ENCODE data around the gene ADCY5. TPM values are rescaled to one million over a fixed set of nuclear protein-coding genes. Genes with fewer than 3 reads are reported as not detected.

Gene ADCY5
- polyA plus RNA-seq, 3 donors = not detected

- 89% methylated on average over 8 of the region's 8 CpGs for WGBS (ENCODE audit: insufficient coverage)
- H3K27me3 Mint-ChIP-seq (ENCODE audit: low read depth in 3 of 3) = peaks cover 5 to 12% (median 11%) of the 10 kb centered on the region in 3 donors
Measured at GRCh38 chr3:123321806-123322205, 127.1 kb downstream of the ADCY5 start.

GRCh38 chr3:123320221-123320620 is 128.7 kb downstream of the ADCY5 start:
- Histone ChIP-seq H3K27ac (ENCODE audit: low read depth in 1 of 2, low read length in 2 of 2) (no peak overlapping the region), H3K79me2 (ENCODE audit: insufficient read depth, low read length) (no peaks in the 10 kb centered on the region), H3K4me2 (replicated peaks; ENCODE audit: extremely low read depth, low read length, poor library complexity, severe bottlenecking) (no peak overlapping the region), H2AFZ (ENCODE audit: insufficient read depth, low read depth, low read length, poor library complexity, severe bottlenecking) (no peak overlapping the region), H3K4me3 (replicated peaks in 1 of 3; ENCODE audit: low read depth in 2 of 3, low read length in 3 of 3) (no peak overlapping the region), H3K9ac (ENCODE audit: insufficient read depth, low read length, poor library complexity, severe bottlenecking) (no peak overlapping the region), H3K27me3 (ENCODE audit: control insufficient read depth in 2 of 2, insufficient read depth in 2 of 2, low read length in 2 of 2) (no peaks in the 10 kb centered on the region), H3K4me1 (ENCODE audit: control insufficient read depth in 1 of 2, insufficient read depth in 2 of 2, low read length in 2 of 2) (no peaks in the 10 kb centered on the region), H4K20me1 (ENCODE audit: insufficient read depth, low read length) (no peaks in the 10 kb centered on the region), H3K9me3 (replicated peaks in 1 of 2; ENCODE audit: control insufficient read depth in 1 of 2, insufficient read depth in 1 of 2, low read length in 2 of 2) (no peaks in the 10 kb centered on the region), H3K36me3 (replicated peaks in 1 of 2; ENCODE audit: control insufficient read depth in 1 of 2, insufficient read depth in 2 of 2, low read length in 2 of 2) (no peaks in the 10 kb centered on the region)
- Mint-ChIP-seq H3K4me1 (no peaks in the 10 kb centered on the region), H3K27me3 (ENCODE audit: low read depth in 3 of 3) (peaks cover 5 to 15% (median 12%) of the 10 kb centered on the region in 3 donors), H3K9me3 (no peaks in the 10 kb centered on the region), H3K36me3 (no peaks in the 10 kb centered on the region), H3K27ac (no peak overlapping the region), H3K4me3 (no peak overlapping the region)
- TF ChIP-seq, protein P1, sequence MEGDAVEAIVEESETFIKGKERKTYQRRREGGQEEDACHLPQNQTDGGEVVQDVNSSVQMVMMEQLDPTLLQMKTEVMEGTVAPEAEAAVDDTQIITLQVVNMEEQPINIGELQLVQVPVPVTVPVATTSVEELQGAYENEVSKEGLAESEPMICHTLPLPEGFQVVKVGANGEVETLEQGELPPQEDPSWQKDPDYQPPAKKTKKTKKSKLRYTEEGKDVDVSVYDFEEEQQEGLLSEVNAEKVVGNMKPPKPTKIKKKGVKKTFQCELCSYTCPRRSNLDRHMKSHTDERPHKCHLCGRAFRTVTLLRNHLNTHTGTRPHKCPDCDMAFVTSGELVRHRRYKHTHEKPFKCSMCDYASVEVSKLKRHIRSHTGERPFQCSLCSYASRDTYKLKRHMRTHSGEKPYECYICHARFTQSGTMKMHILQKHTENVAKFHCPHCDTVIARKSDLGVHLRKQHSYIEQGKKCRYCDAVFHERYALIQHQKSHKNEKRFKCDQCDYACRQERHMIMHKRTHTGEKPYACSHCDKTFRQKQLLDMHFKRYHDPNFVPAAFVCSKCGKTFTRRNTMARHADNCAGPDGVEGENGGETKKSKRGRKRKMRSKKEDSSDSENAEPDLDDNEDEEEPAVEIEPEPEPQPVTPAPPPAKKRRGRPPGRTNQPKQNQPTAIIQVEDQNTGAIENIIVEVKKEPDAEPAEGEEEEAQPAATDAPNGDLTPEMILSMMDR (IDR thresholded peaks at IDR 0.05) = no peak
- 89% methylated on average over 4 of the region's 5 CpGs for WGBS (ENCODE audit: insufficient coverage)
- DNase-seq = no peak
- intact Hi-C loops (cut with micrococcal nuclease) = no loop called here

More at GRCh38 chr3:123321806-123322205, 127.1 kb downstream of the ADCY5 start:
- TF ChIP-seq, protein P1 (IDR thresholded peaks at IDR 0.05) = no peak
- Histone ChIP-seq H3K9ac (ENCODE audit: insufficient read depth, low read length, poor library complexity, severe bottlenecking) (no peak overlapping the region), H3K4me1 (ENCODE audit: control insufficient read depth in 1 of 2, insufficient read depth in 2 of 2, low read length in 2 of 2) (no peaks in the 10 kb centered on the region), H2AFZ (ENCODE audit: insufficient read depth, low read depth, low read length, poor library complexity, severe bottlenecking) (no peak overlapping the region), H3K79me2 (ENCODE audit: insufficient read depth, low read length) (no peaks in the 10 kb centered on the region), H3K4me2 (replicated peaks; ENCODE audit: extremely low read depth, low read length, poor library complexity, severe bottlenecking) (no peak overlapping the region), H3K36me3 (replicated peaks in 1 of 2; ENCODE audit: control insufficient read depth in 1 of 2, insufficient read depth in 2 of 2, low read length in 2 of 2) (no peaks in the 10 kb centered on the region), H3K4me3 (replicated peaks in 1 of 3; ENCODE audit: low read depth in 2 of 3, low read length in 3 of 3) (no peak overlapping the region), H3K27me3 (ENCODE audit: control insufficient read depth in 2 of 2, insufficient read depth in 2 of 2, low read length in 2 of 2) (no peaks in the 10 kb centered on the region), H4K20me1 (ENCODE audit: insufficient read depth, low read length) (no peaks in the 10 kb centered on the region), H3K27ac (ENCODE audit: low read depth in 1 of 2, low read length in 2 of 2) (no peak overlapping the region), H3K9me3 (replicated peaks in 1 of 2; ENCODE audit: control insufficient read depth in 1 of 2, insufficient read depth in 1 of 2, low read length in 2 of 2) (no peaks in the 10 kb centered on the region)
- Mint-ChIP-seq H3K9me3 (no peaks in the 10 kb centered on the region), H3K4me1 (no peaks in the 10 kb centered on the region), H3K27ac (no peak overlapping the region), H3K4me3 (no peak overlapping the region), H3K36me3 (no peaks in the 10 kb centered on the region)
- intact Hi-C loops (cut with micrococcal nuclease) = no loop called here
- DNase-seq = no peak

Data from CD14-positive monocyte (primary cell).